ENCODE results near the gene ACTR3.

ACTR3 gene

DNA sequence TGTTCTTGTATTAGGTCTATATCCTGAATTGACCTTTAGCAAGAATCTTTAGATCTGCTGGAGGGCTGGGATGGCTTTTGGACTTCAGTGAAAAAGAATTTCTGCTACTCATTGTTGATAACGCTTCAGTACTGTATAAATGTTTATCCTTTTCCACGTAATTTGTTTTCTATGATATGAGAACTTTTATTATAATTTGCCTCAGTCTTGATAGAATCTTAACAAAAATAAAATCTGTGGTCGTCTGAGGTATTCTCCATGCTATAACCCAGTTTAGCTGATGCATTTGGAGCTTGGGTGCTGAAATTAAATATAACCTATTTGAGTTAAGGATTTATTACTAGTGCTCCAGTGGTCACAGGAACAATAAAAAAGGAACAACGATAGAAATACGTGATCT lies 71.1 kb downstream of the ACTR3 start:
- FAIRE-seq, result no peak
- no peak for DNase-seq (ENCODE audit: insufficient read length, low spot score)
- TF ChIP-seq, protein P1, sequence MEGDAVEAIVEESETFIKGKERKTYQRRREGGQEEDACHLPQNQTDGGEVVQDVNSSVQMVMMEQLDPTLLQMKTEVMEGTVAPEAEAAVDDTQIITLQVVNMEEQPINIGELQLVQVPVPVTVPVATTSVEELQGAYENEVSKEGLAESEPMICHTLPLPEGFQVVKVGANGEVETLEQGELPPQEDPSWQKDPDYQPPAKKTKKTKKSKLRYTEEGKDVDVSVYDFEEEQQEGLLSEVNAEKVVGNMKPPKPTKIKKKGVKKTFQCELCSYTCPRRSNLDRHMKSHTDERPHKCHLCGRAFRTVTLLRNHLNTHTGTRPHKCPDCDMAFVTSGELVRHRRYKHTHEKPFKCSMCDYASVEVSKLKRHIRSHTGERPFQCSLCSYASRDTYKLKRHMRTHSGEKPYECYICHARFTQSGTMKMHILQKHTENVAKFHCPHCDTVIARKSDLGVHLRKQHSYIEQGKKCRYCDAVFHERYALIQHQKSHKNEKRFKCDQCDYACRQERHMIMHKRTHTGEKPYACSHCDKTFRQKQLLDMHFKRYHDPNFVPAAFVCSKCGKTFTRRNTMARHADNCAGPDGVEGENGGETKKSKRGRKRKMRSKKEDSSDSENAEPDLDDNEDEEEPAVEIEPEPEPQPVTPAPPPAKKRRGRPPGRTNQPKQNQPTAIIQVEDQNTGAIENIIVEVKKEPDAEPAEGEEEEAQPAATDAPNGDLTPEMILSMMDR (IDR thresholded peaks at IDR 0.05; ENCODE audit: insufficient read depth, missing control alignments), result no peak

DNA sequence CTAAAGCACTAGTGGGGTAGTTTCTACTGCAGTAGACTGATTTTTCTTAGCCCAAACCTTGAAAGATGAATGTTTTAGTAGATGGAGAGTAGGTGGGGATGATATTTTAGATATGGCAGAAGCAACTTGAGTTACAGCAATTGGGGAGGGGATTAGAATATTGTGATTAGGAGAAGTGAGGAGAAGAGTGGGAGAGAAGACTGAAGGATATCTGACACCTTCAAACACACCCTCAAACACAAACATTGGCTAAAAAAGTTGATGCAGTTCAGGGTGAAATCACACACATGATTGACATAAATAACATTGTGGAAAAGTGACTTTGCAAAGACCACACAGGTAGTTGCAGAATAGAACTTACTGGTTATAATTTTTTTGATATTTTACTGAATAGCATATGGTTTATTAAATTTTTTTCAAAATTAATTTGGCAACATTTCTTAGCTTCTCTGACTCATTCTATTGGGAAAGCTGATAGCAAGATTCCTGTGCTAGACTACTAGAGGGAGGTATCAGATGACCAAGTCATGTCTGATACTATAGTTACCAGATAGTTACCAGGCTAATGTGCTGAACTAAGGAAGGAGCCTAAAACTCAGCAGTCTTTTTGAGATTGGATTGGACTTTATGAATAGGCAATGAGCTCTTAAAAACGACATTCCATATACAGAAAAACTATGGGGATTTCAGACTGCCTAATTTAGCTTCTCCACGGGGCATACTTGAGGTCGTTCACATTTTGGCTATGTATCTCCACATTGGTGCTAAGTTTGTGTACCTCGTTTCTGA lies 73.0 kb downstream of the ACTR3 start:
- no peak for FAIRE-seq
- TF ChIP-seq, protein P1 (IDR thresholded peaks at IDR 0.05; ENCODE audit: insufficient read depth, missing control alignments), result no peak
- DNase-seq (ENCODE audit: insufficient read length, low spot score), result no peak

DNA sequence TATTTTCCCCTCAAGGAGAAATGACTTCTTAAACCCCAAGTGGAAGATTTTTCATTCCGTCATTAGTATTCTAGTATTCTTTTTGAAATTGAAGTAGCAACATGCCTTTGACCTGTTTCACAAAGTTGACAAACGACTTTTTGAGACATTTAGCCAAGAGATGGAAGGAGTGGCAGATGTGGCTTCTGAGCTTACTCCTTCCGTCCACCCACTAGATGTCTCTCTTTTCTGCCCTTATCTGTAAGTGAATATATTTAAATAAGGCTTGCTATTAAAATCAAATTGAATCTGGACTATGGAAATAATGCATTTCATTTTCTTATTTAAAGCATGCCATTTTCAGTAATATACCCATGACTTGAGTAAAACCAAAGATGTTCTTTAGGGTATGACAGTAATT lies 74.1 kb downstream of the ACTR3 start:
- DNase-seq (ENCODE audit: insufficient read length, low spot score), result no peak
- no peak for FAIRE-seq
- TF ChIP-seq, protein P1 (IDR thresholded peaks at IDR 0.05; ENCODE audit: insufficient read depth, missing control alignments), result peak; percentile 7

DNA sequence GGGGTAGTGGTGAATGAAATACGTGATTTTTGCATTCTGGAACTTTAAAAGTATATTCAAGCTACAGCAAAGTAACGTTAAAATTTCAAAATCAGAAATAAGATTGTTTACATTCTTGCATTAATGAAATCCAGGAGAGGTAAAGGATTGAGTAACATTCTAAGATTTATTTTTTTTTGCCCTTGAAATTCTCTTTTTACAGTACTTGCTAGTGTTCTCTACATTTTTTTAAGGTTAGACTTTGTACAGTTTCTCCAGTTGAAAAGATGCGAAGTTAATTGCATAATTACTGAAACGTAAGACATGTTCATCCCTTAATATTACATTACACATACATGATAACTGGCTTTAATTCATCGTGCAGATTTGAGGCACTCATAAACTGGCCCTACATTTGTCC lies 74.5 kb downstream of the ACTR3 start:
- TF ChIP-seq, protein P1 (IDR thresholded peaks at IDR 0.05; ENCODE audit: insufficient read depth, missing control alignments), result no peak
- no peak for FAIRE-seq
- DNase-seq (ENCODE audit: insufficient read length, low spot score), result no peak

DNA sequence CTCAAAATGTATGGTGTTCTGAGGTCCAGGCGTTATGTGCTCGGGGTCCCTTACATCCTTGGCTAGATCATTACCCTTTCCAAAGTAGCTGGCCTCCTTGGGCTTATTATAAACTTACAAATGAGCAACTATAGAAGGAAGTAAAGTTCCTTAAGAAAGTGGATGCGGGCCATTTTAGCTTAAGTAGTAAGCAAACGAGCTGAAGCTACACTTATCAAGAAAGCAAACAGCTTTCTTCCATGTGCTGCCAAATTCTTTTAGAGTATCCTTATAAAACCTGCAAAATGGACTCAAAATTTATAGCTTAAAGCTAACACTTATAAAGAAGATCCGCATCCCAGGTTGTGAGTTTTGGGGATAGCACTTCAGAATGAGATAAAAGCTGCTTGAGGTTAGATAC lies 75.3 kb downstream of the ACTR3 start:
- TF ChIP-seq, protein P1 (IDR thresholded peaks at IDR 0.05; ENCODE audit: insufficient read depth, missing control alignments), result no peak
- FAIRE-seq (no peak), DNase-seq (ENCODE audit: insufficient read length, low spot score) (no peak)

DNA sequence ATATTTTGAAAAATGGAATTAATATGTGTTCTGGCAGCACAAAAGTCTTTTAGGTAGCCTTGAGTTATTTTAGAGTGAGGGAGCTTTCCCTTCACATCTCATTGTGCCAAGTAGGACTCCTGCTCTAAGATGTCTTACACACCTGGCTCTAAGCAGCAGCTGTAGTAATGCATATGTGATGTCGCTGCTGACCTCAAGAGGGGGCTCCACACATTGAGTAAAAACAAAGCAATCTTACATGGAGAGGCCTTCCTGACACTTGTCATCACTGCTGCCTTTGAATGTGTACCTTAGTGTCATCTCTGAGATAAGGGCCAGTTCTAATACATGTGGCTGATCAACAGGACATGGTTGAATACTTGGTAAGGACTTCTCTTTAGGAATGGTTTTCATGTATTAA lies 75.8 kb downstream of the ACTR3 start:
- FAIRE-seq (peak; percentile 41), DNase-seq (ENCODE audit: insufficient read length, low spot score) (no peak)
- TF ChIP-seq, protein P1 (IDR thresholded peaks at IDR 0.05; ENCODE audit: insufficient read depth, missing control alignments), result peak; percentile 64

DNA sequence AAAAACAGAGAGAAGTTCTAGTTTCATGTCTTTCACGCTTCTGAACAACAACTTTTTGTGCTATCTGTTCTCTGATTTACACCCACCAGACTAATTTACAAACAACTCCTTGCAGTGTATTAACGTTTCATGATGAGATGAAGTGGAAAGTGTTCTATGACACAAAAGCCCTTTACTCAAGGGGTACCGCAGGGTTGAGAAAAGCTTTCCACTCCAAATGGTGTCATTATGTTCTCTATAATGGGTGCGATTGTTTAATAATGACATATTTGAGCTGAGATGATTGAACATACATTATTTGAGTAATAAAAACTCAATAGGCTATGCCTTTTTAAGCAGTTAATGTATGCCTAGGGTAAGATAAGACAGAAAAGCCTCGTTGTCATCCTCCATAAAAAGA lies 76.3 kb downstream of the ACTR3 start:
- FAIRE-seq, result no peak
- TF ChIP-seq, protein P1 (IDR thresholded peaks at IDR 0.05; ENCODE audit: insufficient read depth, missing control alignments), result no peak
- DNase-seq (ENCODE audit: insufficient read length, low spot score), result no peak
